ENCODE measurements around the gene ADGRA3. TPM values are rescaled to one million over a fixed set of nuclear protein-coding genes. Genes with fewer than 3 reads are reported as not detected.

The ADGRA3 gene
- total RNA-seq, 3 donors from 2014 or later = 34.6 to 74.8 (median 45.9) TPM

GRCh38 chr4:22440999-22441398, 74.9 kb downstream of the ADGRA3 start:
- Histone ChIP-seq H3K36me3 (peaks cover 20% of the 10 kb centered on the region), H3K4me1 (no peaks in the 10 kb centered on the region), H3K27ac (no peak overlapping the region), H3K4me3 (no peak overlapping the region), H3K9me3 (no peaks in the 10 kb centered on the region), H3K27me3 (no peaks in the 10 kb centered on the region)
- TF ChIP-seq POLR2A (IDR thresholded peaks at IDR 0.05) (no peak), POLR2AphosphoS5 (IDR thresholded peaks at IDR 0.05) (no peak)
- TF ChIP-seq, protein P1, sequence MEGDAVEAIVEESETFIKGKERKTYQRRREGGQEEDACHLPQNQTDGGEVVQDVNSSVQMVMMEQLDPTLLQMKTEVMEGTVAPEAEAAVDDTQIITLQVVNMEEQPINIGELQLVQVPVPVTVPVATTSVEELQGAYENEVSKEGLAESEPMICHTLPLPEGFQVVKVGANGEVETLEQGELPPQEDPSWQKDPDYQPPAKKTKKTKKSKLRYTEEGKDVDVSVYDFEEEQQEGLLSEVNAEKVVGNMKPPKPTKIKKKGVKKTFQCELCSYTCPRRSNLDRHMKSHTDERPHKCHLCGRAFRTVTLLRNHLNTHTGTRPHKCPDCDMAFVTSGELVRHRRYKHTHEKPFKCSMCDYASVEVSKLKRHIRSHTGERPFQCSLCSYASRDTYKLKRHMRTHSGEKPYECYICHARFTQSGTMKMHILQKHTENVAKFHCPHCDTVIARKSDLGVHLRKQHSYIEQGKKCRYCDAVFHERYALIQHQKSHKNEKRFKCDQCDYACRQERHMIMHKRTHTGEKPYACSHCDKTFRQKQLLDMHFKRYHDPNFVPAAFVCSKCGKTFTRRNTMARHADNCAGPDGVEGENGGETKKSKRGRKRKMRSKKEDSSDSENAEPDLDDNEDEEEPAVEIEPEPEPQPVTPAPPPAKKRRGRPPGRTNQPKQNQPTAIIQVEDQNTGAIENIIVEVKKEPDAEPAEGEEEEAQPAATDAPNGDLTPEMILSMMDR (IDR thresholded peaks at IDR 0.05) = no peak
- intact Hi-C loops (cut with DNase I; ENCODE audit: low total_unique reads) = no loop called here
- DNase-seq (ENCODE audit: low spot score in 2 of 2) = no peak

DNA sequence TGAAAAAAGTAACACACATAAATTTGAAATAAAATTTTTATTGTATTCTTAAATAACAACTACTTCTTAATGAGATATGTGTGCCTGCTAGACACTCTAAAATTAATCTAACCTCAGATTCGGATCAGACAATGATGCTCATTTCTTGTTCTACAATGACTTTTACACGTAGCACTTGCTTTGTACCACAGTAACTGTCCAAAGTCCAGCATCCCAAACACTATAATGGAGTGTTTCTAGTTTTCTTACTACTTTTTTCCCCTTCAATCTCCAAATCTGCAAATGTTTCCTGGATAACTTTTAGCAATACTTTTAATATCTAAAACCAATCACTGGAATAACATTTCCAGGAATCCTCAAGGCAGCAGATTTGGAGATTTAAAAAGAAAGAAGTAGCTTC, 75.9 kb downstream of the ADGRA3 start:
- intact Hi-C loops (cut with DNase I; ENCODE audit: low total_unique reads) = no loop called here
- H3K4me3 ChIP-seq = no peak overlapping the region
- no peak for TF ChIP-seq POLR2A (IDR thresholded peaks at IDR 0.05)
- no peak for TF ChIP-seq POLR2AphosphoS5 (IDR thresholded peaks at IDR 0.05)
- TF ChIP-seq, protein P1 (IDR thresholded peaks at IDR 0.05) = no peak
- DNase-seq (ENCODE audit: low spot score in 2 of 2) = no peak
- H3K27ac ChIP-seq = no peak overlapping the region
- H3K4me1 ChIP-seq = no peaks in the 10 kb centered on the region
- peaks cover 20% of the 10 kb centered on the region for H3K36me3 ChIP-seq
- no peaks in the 10 kb centered on the region for H3K27me3 ChIP-seq
- no peaks in the 10 kb centered on the region for H3K9me3 ChIP-seq

DNA sequence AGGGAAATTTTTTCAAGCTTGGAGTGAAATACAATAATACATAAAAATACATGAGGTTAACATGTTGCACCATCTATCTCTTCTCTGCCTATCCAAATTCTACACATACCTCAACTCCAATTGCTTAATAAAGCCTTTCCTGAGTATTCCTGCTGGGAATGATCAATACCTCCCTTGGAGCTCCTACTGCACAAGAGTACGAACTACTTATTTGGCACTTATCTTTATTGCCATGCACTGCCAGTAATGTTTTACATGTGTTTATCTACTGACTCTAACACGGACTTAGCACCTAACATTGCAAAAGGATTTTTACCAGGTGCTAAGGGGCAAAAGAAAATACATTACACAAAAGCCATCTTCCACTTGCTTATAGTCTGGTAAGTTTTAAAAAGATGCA, 80.2 kb downstream of the ADGRA3 start:
- no peaks in the 10 kb centered on the region for H3K27me3 ChIP-seq
- H3K9me3 ChIP-seq = no peaks in the 10 kb centered on the region
- intact Hi-C loops (cut with DNase I; ENCODE audit: low total_unique reads) = no loop called here
- no peak overlapping the region for H3K27ac ChIP-seq
- peaks cover 14% of the 10 kb centered on the region for H3K36me3 ChIP-seq
- no peak overlapping the region for H3K4me3 ChIP-seq
- no peak for DNase-seq (ENCODE audit: low spot score in 2 of 2)
- H3K4me1 ChIP-seq = no peaks in the 10 kb centered on the region
- TF ChIP-seq POLR2AphosphoS5 (IDR thresholded peaks at IDR 0.05) = no peak
- TF ChIP-seq, protein P1 (IDR thresholded peaks at IDR 0.05) = no peak
- no peak for TF ChIP-seq POLR2A (IDR thresholded peaks at IDR 0.05)

GRCh38 chr4:22434895-22435294, 81.0 kb downstream of the ADGRA3 start:
- TF ChIP-seq POLR2A (IDR thresholded peaks at IDR 0.05) (no peak), POLR2AphosphoS5 (IDR thresholded peaks at IDR 0.05) (no peak)
- TF ChIP-seq, protein P1 (IDR thresholded peaks at IDR 0.05) = no peak
- DNase-seq (ENCODE audit: low spot score in 2 of 2) = no peak
- intact Hi-C loops (cut with DNase I; ENCODE audit: low total_unique reads) = no loop called here
- Histone ChIP-seq H3K9me3 (no peaks in the 10 kb centered on the region), H3K36me3 (peaks cover 7% of the 10 kb centered on the region), H3K4me1 (no peaks in the 10 kb centered on the region), H3K27ac (no peak overlapping the region), H3K27me3 (no peaks in the 10 kb centered on the region), H3K4me3 (no peak overlapping the region)

GRCh38 chr4:22430626-22431025, 85.2 kb downstream of the ADGRA3 start:
- no peaks in the 10 kb centered on the region for H3K4me1 ChIP-seq
- H3K9me3 ChIP-seq = no peaks in the 10 kb centered on the region
- TF ChIP-seq POLR2AphosphoS5 (IDR thresholded peaks at IDR 0.05) (no peak), POLR2A (IDR thresholded peaks at IDR 0.05) (no peak)
- TF ChIP-seq, protein P1 (IDR thresholded peaks at IDR 0.05) = no peak
- H3K27me3 ChIP-seq = no peaks in the 10 kb centered on the region
- no peak for DNase-seq (ENCODE audit: low spot score in 2 of 2)
- H3K4me3 ChIP-seq = no peak overlapping the region
- H3K27ac ChIP-seq = no peak overlapping the region
- no peaks in the 10 kb centered on the region for H3K36me3 ChIP-seq
- intact Hi-C loops (cut with DNase I; ENCODE audit: low total_unique reads) = no loop called here
